ENCODE results near the gene PIP4K2C. TPM values are rescaled to one million over a fixed set of nuclear protein-coding genes. Genes with fewer than 3 reads are reported as not detected.

PIP4K2C gene
- total and polyA plus RNA-seq, 4 donors, result 14.5 to 28.4 (median 26.1) TPM

DNA sequence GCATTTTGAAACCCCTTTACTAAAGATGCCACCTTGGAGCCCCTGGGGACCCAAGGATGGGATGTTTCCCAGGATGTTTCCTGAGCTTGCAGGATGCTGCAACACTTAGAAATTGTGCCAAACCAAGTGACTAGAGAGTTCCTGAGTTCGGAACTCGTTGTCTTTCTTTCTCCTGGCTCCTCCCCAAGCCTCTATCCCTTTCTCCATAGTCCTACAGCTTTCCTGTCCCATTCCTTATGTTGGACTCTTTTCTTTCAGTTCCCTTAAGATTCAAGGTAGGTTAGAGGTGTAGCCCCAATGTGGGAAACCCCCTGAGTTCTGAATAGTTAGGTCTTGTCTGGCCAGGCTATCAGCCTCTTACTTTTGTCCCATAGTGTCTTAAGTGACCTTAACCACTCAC is 42.5 kb upstream of the PIP4K2C start:
- no peaks in the 10 kb centered on the region for H3K4me1 ChIP-seq (ENCODE audit: control insufficient read depth in 1 of 2, insufficient read depth in 2 of 2, low read length in 2 of 2)
- DNase-seq (no peak), ATAC-seq (ENCODE audit: low FRiP score) (no peak)
- H3K27ac ChIP-seq (ENCODE audit: low read depth in 1 of 2, low read length in 2 of 2), result no peak overlapping the region
- no peaks in the 10 kb centered on the region for H3K36me3 ChIP-seq (ENCODE audit: control insufficient read depth in 1 of 2, insufficient read depth in 2 of 2, low read length in 1 of 2)
- intact Hi-C loops (cut with DNase I), result no loop called here
- H3K9me3 ChIP-seq (ENCODE audit: control insufficient read depth, low read length), result no peaks in the 10 kb centered on the region
- H3K27me3 ChIP-seq (ENCODE audit: control insufficient read depth in 1 of 2, insufficient read depth in 2 of 2, low read length in 1 of 2), result no peaks in the 10 kb centered on the region
- whole genome bisulfite sequencing, 2 donors, result 72 to 74% methylated on average over 2 of the region's 2 CpGs
- H3K4me3 ChIP-seq (ENCODE audit: low read length in 2 of 2), result no peak overlapping the region

DNA sequence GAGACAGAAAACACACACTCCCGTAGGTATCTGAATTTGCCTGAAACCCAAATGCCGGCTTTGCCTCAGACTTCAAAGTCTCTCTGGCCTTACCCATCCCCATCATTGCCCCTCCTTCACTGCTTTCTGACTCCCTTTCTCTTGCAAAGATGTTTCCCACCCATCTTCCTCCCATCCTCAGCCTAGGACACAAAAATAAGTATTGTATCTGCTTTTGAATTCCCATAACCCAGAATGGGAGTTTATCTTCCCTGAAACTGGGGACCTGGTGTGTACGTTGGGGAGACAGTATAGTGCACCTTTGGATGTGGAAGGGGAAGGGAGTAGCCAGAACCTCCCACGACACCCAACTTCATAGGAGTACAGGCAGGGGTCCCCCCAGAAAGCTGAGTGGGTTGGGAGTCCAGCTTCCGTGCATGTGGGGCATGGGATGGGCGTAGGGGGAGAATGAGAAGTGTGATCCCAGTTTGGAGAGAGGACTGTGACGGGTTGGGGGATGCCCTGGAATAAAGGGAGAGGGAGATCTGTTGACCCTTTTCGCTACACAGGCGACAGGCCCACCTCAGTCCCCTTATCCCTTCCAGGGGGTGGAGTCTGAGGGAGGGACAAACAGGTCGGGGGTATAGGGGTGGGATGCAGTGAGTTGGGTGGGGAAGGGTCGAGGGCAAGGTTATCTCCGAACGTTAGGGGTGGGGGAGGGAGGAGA is 41.6 kb upstream of the PIP4K2C start:
- H3K36me3 ChIP-seq (ENCODE audit: control insufficient read depth in 1 of 2, insufficient read depth in 2 of 2, low read length in 1 of 2), result no peaks in the 10 kb centered on the region
- 33 to 37% methylated on average over 13 of the region's 13 CpGs for WGBS, 2 donors
- H3K27ac ChIP-seq (ENCODE audit: low read depth in 1 of 2, low read length in 2 of 2), result no peak overlapping the region
- H3K9me3 ChIP-seq (ENCODE audit: control insufficient read depth, low read length), result no peaks in the 10 kb centered on the region
- DNase-seq, result no peak
- no peak for ATAC-seq (ENCODE audit: low FRiP score)
- intact Hi-C loops (cut with DNase I), result no loop called here
- no peaks in the 10 kb centered on the region for H3K27me3 ChIP-seq (ENCODE audit: control insufficient read depth in 1 of 2, insufficient read depth in 2 of 2, low read length in 1 of 2)
- H3K4me3 ChIP-seq (ENCODE audit: low read length in 2 of 2), result peak overlapping the region; percentile 21 to 70
- H3K4me1 ChIP-seq (ENCODE audit: control insufficient read depth in 1 of 2, insufficient read depth in 2 of 2, low read length in 2 of 2), result no peaks in the 10 kb centered on the region

DNA sequence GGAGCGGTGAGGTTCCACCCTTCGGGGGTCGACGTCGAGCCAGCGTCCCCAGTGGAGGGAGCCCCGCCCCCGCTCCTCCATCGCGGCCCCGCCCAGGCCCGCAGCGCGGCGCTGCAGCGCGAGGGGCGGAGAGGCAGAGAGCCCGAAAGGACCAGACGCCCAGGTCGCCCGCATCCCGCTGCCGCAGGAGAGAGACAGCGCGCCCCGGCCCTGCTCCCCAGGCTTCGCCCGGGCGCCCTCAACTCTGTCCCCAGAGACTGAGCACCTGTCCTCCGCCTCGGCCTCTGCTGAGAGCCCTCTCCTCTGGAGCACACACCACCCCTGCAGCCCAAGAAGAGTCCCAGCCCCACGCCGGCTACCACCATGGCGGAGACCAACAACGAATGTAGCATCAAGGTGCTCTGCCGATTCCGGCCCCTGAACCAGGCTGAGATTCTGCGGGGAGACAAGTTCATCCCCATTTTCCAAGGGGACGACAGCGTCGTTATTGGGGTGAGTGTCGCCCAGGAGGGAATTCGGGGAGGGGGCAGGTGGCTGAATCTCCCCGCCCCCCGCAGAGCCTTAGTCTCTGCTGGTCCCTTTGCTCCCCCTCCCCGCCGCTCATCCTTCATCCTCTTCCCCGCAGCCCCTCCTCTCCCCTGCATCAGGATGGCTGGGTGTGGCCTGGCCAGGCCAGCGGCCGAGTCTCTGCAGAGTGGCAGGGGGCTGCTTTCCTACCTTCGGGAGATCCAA is 40.9 kb upstream of the PIP4K2C start, which contains the start of gene KIF5A:
KIF5A (plus strand) TSS at position 136 of the 732 bp plus-strand sequence; CDS start at position 364, 228 bp downstream.
- H3K27ac ChIP-seq (ENCODE audit: low read depth in 1 of 2, low read length in 2 of 2), result no peak within 1 kb of the TSS
- intact Hi-C loops (cut with DNase I), result no loop called here

DNA sequence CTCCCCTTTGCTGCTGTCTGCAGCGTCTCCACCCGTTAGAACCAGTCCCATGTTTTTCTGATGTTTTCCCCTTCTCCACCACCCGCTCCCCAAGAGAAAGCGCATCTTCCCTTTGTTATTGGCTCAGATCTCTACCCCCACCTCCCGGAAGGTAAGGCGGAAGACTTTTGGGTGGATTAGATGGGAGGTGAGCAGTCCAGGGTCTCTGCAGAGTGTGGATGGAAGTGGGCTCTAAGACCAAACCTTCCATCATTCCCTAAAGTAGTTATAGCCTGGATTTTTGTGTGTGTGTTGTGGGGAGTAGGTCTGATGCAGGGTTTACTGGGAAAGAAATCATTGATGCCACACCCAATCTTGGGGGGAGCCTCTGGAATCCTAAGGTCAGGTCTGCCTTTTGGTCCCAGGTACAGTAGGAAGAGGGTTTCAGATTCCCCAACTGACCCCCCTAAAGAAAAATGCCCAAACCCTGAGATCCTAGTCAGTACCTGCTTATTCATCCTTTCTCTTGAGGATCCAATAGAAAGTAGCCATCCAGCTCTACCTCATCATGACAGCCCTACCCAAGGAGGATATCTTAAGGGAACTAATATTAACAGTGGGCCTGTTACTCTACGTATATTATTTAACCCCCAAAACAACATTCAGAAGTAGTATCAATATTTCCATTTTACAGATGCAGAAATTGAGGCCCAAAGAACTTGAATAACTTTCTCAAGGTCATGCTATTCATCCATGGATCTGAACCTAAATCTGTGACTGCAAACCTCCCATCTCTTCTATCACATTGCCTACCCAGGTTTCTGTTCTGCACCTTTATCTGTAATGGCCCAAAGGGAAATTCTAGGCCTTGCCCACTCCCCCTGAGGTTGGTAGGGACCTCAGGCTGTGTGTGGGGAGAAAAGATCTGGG is 40.1 kb upstream of the PIP4K2C start:
- DNase-seq, result no peak
- WGBS, 2 donors, result 72 to 76% methylated on average over 7 of the region's 7 CpGs
- no peak overlapping the region for H3K27ac ChIP-seq (ENCODE audit: low read depth in 1 of 2, low read length in 2 of 2)
- H3K36me3 ChIP-seq (ENCODE audit: control insufficient read depth in 1 of 2, insufficient read depth in 2 of 2, low read length in 1 of 2), result no peaks in the 10 kb centered on the region
- no peak for ATAC-seq (ENCODE audit: low FRiP score)
- intact Hi-C loops (cut with DNase I), result no loop called here
- no peaks in the 10 kb centered on the region for H3K9me3 ChIP-seq (ENCODE audit: control insufficient read depth, low read length)
- H3K4me3 ChIP-seq (ENCODE audit: low read length in 2 of 2), result no peak overlapping the region
- H3K27me3 ChIP-seq (ENCODE audit: control insufficient read depth in 1 of 2, insufficient read depth in 2 of 2, low read length in 1 of 2), result no peaks in the 10 kb centered on the region
- H3K4me1 ChIP-seq (ENCODE audit: control insufficient read depth in 1 of 2, insufficient read depth in 2 of 2, low read length in 2 of 2), result no peaks in the 10 kb centered on the region

More for the DNA sequence above, 40.9 kb upstream of the PIP4K2C start, which contains the start of gene KIF5A:
- no peaks in the 10 kb centered on the region for H3K9me3 ChIP-seq (ENCODE audit: control insufficient read depth, low read length)
- H3K4me1 ChIP-seq (ENCODE audit: control insufficient read depth in 1 of 2, insufficient read depth in 2 of 2, low read length in 2 of 2), result no peaks in the 10 kb centered on the region
- ATAC-seq (ENCODE audit: low FRiP score), result no peak
- no peaks in the 10 kb centered on the region for H3K27me3 ChIP-seq (ENCODE audit: control insufficient read depth in 1 of 2, insufficient read depth in 2 of 2, low read length in 1 of 2)
- peak; percentile 53 to 80 for DNase-seq
- peak within 1 kb of the TSS; percentile 21 to 70 for H3K4me3 ChIP-seq (ENCODE audit: low read length in 2 of 2)
- no peaks in the 10 kb centered on the region for H3K36me3 ChIP-seq (ENCODE audit: control insufficient read depth in 1 of 2, insufficient read depth in 2 of 2, low read length in 1 of 2)
- 6 to 9% methylated on average over 26 to 52 of the region's 52 CpGs for WGBS, 2 donors

DNA sequence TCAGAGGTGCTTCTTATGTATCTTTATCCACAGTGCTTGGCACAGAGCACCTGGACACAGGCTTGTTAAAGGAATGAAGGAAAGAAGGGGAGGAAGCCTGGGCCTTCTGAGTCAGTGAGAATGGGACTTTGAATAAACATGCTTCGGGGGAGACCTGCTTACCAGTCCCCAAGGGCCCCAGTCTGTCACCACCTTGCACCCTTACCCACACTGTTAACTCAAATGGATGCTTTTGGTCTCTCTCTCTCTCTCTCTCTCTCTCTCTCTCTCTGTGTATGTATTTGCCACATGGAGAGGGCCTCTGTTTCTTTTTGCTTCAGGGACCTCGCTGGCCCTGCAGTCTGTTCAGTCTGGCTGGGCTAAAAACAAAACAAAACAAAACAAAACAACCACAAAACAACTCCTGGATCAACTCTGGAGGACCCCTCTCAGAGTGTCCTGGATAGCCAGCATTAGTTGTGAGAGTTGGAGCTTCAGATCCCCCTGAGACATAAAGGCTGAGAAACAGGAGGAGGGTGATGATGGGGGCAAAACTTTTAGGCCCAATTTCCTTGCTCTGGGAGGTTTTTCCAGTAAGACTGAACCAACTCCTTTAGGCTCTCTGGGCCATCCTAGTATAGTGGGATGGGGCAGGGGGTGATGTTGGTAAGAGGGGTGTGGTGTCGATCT is 39.2 kb upstream of the PIP4K2C start:
- no peaks in the 10 kb centered on the region for H3K4me1 ChIP-seq (ENCODE audit: control insufficient read depth in 1 of 2, insufficient read depth in 2 of 2, low read length in 2 of 2)
- ATAC-seq (ENCODE audit: low FRiP score) (no peak), DNase-seq (no peak)
- H3K27ac ChIP-seq (ENCODE audit: low read depth in 1 of 2, low read length in 2 of 2), result no peak overlapping the region
- 82 to 86% methylated on average over 3 of the region's 3 CpGs for WGBS, 2 donors
- H3K27me3 ChIP-seq (ENCODE audit: control insufficient read depth in 1 of 2, insufficient read depth in 2 of 2, low read length in 1 of 2), result no peaks in the 10 kb centered on the region
- no peaks in the 10 kb centered on the region for H3K9me3 ChIP-seq (ENCODE audit: control insufficient read depth, low read length)
- H3K36me3 ChIP-seq (ENCODE audit: control insufficient read depth in 1 of 2, insufficient read depth in 2 of 2, low read length in 1 of 2), result no peaks in the 10 kb centered on the region
- H3K4me3 ChIP-seq (ENCODE audit: low read length in 2 of 2), result no peak overlapping the region
- intact Hi-C loops (cut with DNase I), result no loop called here

DNA sequence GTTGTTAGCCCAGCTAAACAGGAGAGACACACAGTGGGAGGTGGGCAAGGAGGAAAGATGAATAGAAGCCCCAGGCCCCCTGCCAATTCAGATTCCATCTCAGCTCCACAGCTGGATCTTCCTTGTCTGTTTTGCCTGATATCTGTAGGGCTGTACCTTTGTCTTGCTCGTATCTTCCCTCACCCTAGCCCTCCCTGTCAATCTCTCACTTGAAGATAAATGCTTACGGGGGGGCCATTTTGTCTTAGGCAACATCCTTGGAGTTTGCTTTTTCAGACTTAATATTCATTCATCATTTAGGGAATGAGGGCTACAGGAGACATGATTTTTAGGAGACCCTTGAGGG is 38.7 kb upstream of the PIP4K2C start:
- no peaks in the 10 kb centered on the region for H3K9me3 ChIP-seq (ENCODE audit: control insufficient read depth, low read length)
- DNase-seq, result no peak
- WGBS, 2 donors, result 90 to 92% methylated on average over 2 of the region's 2 CpGs

DNA sequence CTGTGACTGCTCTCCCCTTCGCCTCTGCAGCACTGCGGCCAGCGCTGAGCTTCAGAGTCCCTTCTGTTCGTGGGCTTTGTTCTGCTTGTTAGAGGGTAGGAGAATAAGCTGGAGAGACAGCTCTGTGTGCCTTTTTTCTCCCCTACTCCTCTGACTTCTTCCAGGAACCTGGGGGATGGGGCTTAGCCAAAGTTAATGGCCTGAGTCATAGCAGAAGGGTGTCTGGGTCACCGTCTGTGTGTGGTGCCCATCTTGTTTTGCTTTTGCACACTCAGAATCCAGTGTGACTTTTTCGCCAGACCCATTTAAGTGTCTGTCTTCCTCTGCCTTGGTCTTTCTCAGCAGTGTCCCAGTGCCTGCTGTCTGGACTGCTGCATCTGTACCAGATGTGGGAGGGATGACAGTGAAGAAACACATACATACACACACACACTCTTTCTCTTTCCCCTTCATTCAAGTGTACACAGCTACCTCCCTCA is 38.1 kb upstream of the PIP4K2C start:
- 54 to 59% methylated on average over 6 of the region's 6 CpGs for WGBS, 2 donors
- H3K27ac ChIP-seq (ENCODE audit: low read depth in 1 of 2, low read length in 2 of 2), result no peak overlapping the region
- DNase-seq, result no peak

More for the DNA sequence above, 38.7 kb upstream of the PIP4K2C start:
- intact Hi-C loops (cut with DNase I), result no loop called here
- Histone ChIP-seq H3K36me3 (ENCODE audit: control insufficient read depth in 1 of 2, insufficient read depth in 2 of 2, low read length in 1 of 2) (no peaks in the 10 kb centered on the region), H3K4me3 (ENCODE audit: low read length in 2 of 2) (no peak overlapping the region), H3K27me3 (ENCODE audit: control insufficient read depth in 1 of 2, insufficient read depth in 2 of 2, low read length in 1 of 2) (no peaks in the 10 kb centered on the region), H3K27ac (ENCODE audit: low read depth in 1 of 2, low read length in 2 of 2) (no peak overlapping the region), H3K4me1 (ENCODE audit: control insufficient read depth in 1 of 2, insufficient read depth in 2 of 2, low read length in 2 of 2) (no peaks in the 10 kb centered on the region)
- ATAC-seq (ENCODE audit: low FRiP score), result no peak

More for the DNA sequence above, 38.1 kb upstream of the PIP4K2C start:
- intact Hi-C loops (cut with DNase I), result no loop called here
- H3K27me3 ChIP-seq (ENCODE audit: control insufficient read depth in 1 of 2, insufficient read depth in 2 of 2, low read length in 1 of 2), result no peaks in the 10 kb centered on the region
- no peak overlapping the region for H3K4me3 ChIP-seq (ENCODE audit: low read length in 2 of 2)
- no peaks in the 10 kb centered on the region for H3K9me3 ChIP-seq (ENCODE audit: control insufficient read depth, low read length)
- no peak for ATAC-seq (ENCODE audit: low FRiP score)
- no peaks in the 10 kb centered on the region for H3K4me1 ChIP-seq (ENCODE audit: control insufficient read depth in 1 of 2, insufficient read depth in 2 of 2, low read length in 2 of 2)
- no peaks in the 10 kb centered on the region for H3K36me3 ChIP-seq (ENCODE audit: control insufficient read depth in 1 of 2, insufficient read depth in 2 of 2, low read length in 1 of 2)

All from aorta (tissue), 5 donors.